Measurements from ENCODE around the gene SRRT. TPM values are rescaled to one million over a fixed set of nuclear protein-coding genes. Genes with fewer than 3 reads are reported as not detected.

The SRRT gene
- total and polyA plus RNA-seq, 2 donors (not counting 1 experiment from before 2014, with no cell fraction given), result 32.0 to 33.7 TPM

DNA sequence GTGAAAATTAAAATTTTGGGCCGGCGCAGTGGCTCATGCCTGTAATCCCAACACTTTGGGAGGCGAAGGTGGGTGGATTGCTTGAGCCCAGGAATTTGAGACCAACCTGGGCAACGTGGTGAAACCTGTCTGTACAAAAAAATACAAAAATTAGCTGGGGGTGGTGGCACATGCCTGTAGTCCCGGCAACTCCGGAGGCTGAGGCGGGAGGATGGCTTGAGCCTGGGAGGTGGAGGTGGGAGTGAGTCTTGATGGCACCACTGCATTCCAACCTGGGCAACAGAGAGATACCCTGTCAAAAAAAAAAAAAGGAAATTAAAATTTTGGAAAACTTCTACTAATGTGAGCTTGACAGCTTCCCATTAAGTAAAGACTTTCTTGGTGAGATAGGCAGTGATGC lies 3.1 kb downstream of the SRRT start:
- H4K20me1 ChIP-seq (ENCODE audit: control insufficient read depth, extremely low read depth, insufficient read depth, low read length), result no peaks in the 10 kb centered on the region
- peaks cover 70% of the 10 kb centered on the region for H3K79me2 ChIP-seq (ENCODE audit: control insufficient read depth, insufficient read depth, low read length)
- TF ChIP-seq EZH2 (IDR thresholded peaks at IDR 0.05; ENCODE audit: low read length, missing control alignments), result no peak
- H3K27ac ChIP-seq (ENCODE audit: insufficient read depth, low read length), result no peak overlapping the region
- no peak overlapping the region for H2AFZ ChIP-seq (ENCODE audit: low read length)
- no peak overlapping the region for H3K9ac ChIP-seq (ENCODE audit: insufficient read depth, low read length)
- no peak overlapping the region for H3K4me3 ChIP-seq (replicated peaks in 1 of 4; ENCODE audit: control extremely low read depth in 1 of 4, insufficient read depth in 1 of 4, low read depth in 3 of 4, low read length in 4 of 4)
- no peak overlapping the region for H3K4me2 ChIP-seq (ENCODE audit: extremely low read depth, insufficient read depth, low read length)
- H3K36me3 ChIP-seq (ENCODE audit: control insufficient read depth, insufficient read depth, low read length), result peaks cover 27% of the 10 kb centered on the region
- DNase-seq (ENCODE audit: low read depth in 2 of 2), result no peak
- no peaks in the 10 kb centered on the region for H3K9me3 ChIP-seq (ENCODE audit: control insufficient read depth, insufficient read depth, low read depth, low read length)
- no peaks in the 10 kb centered on the region for H3K27me3 ChIP-seq (ENCODE audit: control insufficient read depth, insufficient read depth, low read length)
- peaks cover 6% of the 10 kb centered on the region for H3K4me1 ChIP-seq (ENCODE audit: control insufficient read depth, extremely low read depth, insufficient read depth, low read length)

DNA sequence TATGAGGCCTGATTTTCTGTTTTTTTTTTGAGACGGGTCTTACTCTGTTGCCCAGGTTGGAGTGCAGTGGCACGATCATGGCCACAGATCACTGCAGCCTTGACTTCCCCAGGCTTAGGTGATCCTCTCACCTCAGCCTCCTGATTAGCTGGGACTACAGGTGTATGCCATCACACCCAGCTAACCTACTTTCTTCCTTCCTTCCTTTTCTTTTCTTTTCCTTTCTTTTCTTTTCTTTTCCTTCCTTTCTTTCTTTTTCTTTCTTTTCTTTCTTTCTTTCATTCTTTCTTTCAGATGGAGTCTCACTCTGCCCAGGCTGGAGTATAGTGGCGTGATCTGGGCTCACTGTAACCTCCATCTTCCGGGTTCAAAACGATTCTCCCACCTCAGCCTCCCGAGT lies 3.8 kb downstream of the SRRT start:
- Histone ChIP-seq H2AFZ (ENCODE audit: low read length) (no peak overlapping the region), H4K20me1 (ENCODE audit: control insufficient read depth, extremely low read depth, insufficient read depth, low read length) (no peaks in the 10 kb centered on the region), H3K4me1 (ENCODE audit: control insufficient read depth, extremely low read depth, insufficient read depth, low read length) (peaks cover 6% of the 10 kb centered on the region), H3K4me2 (ENCODE audit: extremely low read depth, insufficient read depth, low read length) (no peak overlapping the region), H3K4me3 (replicated peaks in 1 of 4; ENCODE audit: control extremely low read depth in 1 of 4, insufficient read depth in 1 of 4, low read depth in 3 of 4, low read length in 4 of 4) (no peak overlapping the region), H3K27me3 (ENCODE audit: control insufficient read depth, insufficient read depth, low read length) (no peaks in the 10 kb centered on the region), H3K79me2 (ENCODE audit: control insufficient read depth, insufficient read depth, low read length) (peaks cover 70% of the 10 kb centered on the region), H3K9me3 (ENCODE audit: control insufficient read depth, insufficient read depth, low read depth, low read length) (no peaks in the 10 kb centered on the region), H3K27ac (ENCODE audit: insufficient read depth, low read length) (no peak overlapping the region), H3K9ac (ENCODE audit: insufficient read depth, low read length) (no peak overlapping the region), H3K36me3 (ENCODE audit: control insufficient read depth, insufficient read depth, low read length) (peaks cover 28% of the 10 kb centered on the region)
- DNase-seq (ENCODE audit: low read depth in 2 of 2), result no peak
- no peak for TF ChIP-seq EZH2 (IDR thresholded peaks at IDR 0.05; ENCODE audit: low read length, missing control alignments)
- TF ChIP-seq, protein P1, sequence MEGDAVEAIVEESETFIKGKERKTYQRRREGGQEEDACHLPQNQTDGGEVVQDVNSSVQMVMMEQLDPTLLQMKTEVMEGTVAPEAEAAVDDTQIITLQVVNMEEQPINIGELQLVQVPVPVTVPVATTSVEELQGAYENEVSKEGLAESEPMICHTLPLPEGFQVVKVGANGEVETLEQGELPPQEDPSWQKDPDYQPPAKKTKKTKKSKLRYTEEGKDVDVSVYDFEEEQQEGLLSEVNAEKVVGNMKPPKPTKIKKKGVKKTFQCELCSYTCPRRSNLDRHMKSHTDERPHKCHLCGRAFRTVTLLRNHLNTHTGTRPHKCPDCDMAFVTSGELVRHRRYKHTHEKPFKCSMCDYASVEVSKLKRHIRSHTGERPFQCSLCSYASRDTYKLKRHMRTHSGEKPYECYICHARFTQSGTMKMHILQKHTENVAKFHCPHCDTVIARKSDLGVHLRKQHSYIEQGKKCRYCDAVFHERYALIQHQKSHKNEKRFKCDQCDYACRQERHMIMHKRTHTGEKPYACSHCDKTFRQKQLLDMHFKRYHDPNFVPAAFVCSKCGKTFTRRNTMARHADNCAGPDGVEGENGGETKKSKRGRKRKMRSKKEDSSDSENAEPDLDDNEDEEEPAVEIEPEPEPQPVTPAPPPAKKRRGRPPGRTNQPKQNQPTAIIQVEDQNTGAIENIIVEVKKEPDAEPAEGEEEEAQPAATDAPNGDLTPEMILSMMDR (conservative IDR thresholded peaks at IDR 0.05 in 1 of 2, IDR thresholded peaks at IDR 0.05 in 1 of 2; ENCODE audit: low read depth in 1 of 2, low read length in 2 of 2), result no peak

DNA sequence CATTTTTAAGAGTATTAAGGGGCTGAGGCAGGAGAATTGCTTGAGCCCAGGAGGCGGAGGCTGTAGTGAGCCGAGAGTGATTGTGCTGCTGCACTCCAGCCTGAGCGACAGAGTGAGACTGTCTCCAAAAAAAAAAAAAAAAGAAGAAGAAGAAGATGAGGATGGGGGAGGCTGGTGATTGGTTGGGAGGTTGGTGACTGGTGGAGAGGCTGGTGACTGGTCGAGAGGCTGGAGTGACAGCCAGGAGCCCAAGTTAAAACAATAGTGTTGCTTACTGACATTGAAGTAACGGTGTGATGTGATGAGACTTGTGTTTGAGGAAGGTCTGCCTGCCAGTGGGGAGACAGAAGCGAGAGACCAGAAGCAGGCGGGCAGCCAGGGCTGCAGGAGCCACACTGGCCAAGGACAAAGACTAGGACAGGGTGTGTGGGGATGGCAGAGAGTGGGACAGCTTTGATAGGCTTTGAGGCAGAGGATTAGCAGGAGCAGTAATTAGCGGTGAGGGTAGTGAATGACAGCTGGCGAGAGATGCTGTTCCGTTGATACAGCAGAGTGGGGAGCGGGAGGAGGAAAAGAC lies 4.9 kb downstream of the SRRT start:
- H3K9me3 ChIP-seq (ENCODE audit: control insufficient read depth, insufficient read depth, low read depth, low read length), result no peaks in the 10 kb centered on the region

More for the DNA sequence above, 4.9 kb downstream of the SRRT start:
- peaks cover 32% of the 10 kb centered on the region for H3K36me3 ChIP-seq (ENCODE audit: control insufficient read depth, insufficient read depth, low read length)
- no peaks in the 10 kb centered on the region for H3K27me3 ChIP-seq (ENCODE audit: control insufficient read depth, insufficient read depth, low read length)
- DNase-seq (ENCODE audit: low read depth in 2 of 2), result no peak
- peaks cover 6% of the 10 kb centered on the region for H3K4me1 ChIP-seq (ENCODE audit: control insufficient read depth, extremely low read depth, insufficient read depth, low read length)
- H3K4me3 ChIP-seq (replicated peaks in 1 of 4; ENCODE audit: control extremely low read depth in 1 of 4, insufficient read depth in 1 of 4, low read depth in 3 of 4, low read length in 4 of 4), result no peak overlapping the region
- no peak overlapping the region for H3K27ac ChIP-seq (ENCODE audit: insufficient read depth, low read length)
- peaks cover 70% of the 10 kb centered on the region for H3K79me2 ChIP-seq (ENCODE audit: control insufficient read depth, insufficient read depth, low read length)
- no peak overlapping the region for H2AFZ ChIP-seq (ENCODE audit: low read length)
- no peak overlapping the region for H3K9ac ChIP-seq (ENCODE audit: insufficient read depth, low read length)
- no peak overlapping the region for H3K4me2 ChIP-seq (ENCODE audit: extremely low read depth, insufficient read depth, low read length)
- TF ChIP-seq, protein P1 (conservative IDR thresholded peaks at IDR 0.05 in 1 of 2, IDR thresholded peaks at IDR 0.05 in 1 of 2; ENCODE audit: low read depth in 1 of 2, low read length in 2 of 2), result no peak
- no peak for TF ChIP-seq EZH2 (IDR thresholded peaks at IDR 0.05; ENCODE audit: low read length, missing control alignments)
- H4K20me1 ChIP-seq (ENCODE audit: control insufficient read depth, extremely low read depth, insufficient read depth, low read length), result no peaks in the 10 kb centered on the region

Data from fibroblast of lung (primary cell).